OCI-LY7 (cell line): ENCODE data around the gene RASGRP2. TPM values are rescaled to one million over a fixed set of nuclear protein-coding genes. Genes with fewer than 3 reads are reported as not detected.

Experiments
- BruUV-seq: library from RNA; stranded (reverse); fragments of 400-500 nt; replicated peaks from 2 replicates; lab custom pipeline; 2021; lab: Mats Ljungman, UMichigan
- CTCF ChIA-PET: fragments of 300-600 bp; sonication (Branson Sonifier 250); formaldehyde crosslinking; loops from one replicate; lab custom pipeline; 2022; ENCODE audit warnings: antibody characterized with exemption; ENCODE audit not compliant: unreplicated experiment; lab: Charles Lee
- POLR2A ChIA-PET: fragments of 300-600 bp; sonication (Branson Sonifier 250); formaldehyde crosslinking; loops from one replicate; lab custom pipeline; 2022; ENCODE audit warnings: antibody characterized with exemption; lab: Charles Lee
- DNase-seq: peaks from one replicate; pipeline ENCODE4 v3.0.0-alpha.2; 2015; ENCODE audit warnings: low spot score
- H2AFZ ChIP-seq: fragments of 200-600 bp; sonication (generic), shearing (Covaris generic); 2 replicates; pipeline ENCODE4 v1.6.1; 2014; ENCODE audit warnings: mild to moderate bottlenecking, antibody characterized with exemption, low read length, moderate library complexity
- H3K27ac ChIP-seq: fragments of 200-600 bp; sonication (generic); 2 replicates; pipeline ENCODE4 v1.5.1; 2014; ENCODE audit warnings: mixed run types, low read depth, mild to moderate bottlenecking, moderate library complexity, low read length, inconsistent platforms; ENCODE audit not compliant: poor library complexity, severe bottlenecking
- H3K36me3 ChIP-seq: fragments of 200-600 bp; sonication (generic); 2 replicates; pipeline ENCODE4 v1.6.1; 2014; ENCODE audit warnings: mild to moderate bottlenecking, antibody characterized with exemption, low read length, moderate library complexity, mixed read lengths; ENCODE audit not compliant: insufficient read depth
- H3K4me1 ChIP-seq: fragments of 200-600 bp; sonication (generic); 2 replicates; pipeline ENCODE4 v1.5.1; 2014; ENCODE audit warnings: mild to moderate bottlenecking, low read length; ENCODE audit not compliant: insufficient read depth, poor library complexity, severe bottlenecking
- H3K4me2 ChIP-seq: fragments of 200-600 bp; sonication (generic); 2 replicates; pipeline ENCODE4 v1.6.1; 2014; ENCODE audit warnings: mild to moderate bottlenecking, low read length
- H3K4me3 ChIP-seq: fragments of 200-600 bp; sonication (generic); 2 replicates; pipeline ENCODE4 v1.5.1; 2014; ENCODE audit warnings: mild to moderate bottlenecking, low read depth, low read length; ENCODE audit not compliant: poor library complexity, severe bottlenecking
- H3K79me2 ChIP-seq: fragments of 200-600 bp; sonication (generic); 2 replicates; pipeline ENCODE4 v1.6.1; 2016; ENCODE audit warnings: low read depth, mild to moderate bottlenecking, low read length, moderate library complexity, mixed read lengths; ENCODE audit not compliant: insufficient read depth
- H3K9me2 ChIP-seq: fragments of 200-600 bp; sonication (generic); 2 replicates; pipeline ENCODE4 v1.6.1; 2016; ENCODE audit warnings: mild to moderate bottlenecking, low read length, mixed read lengths; ENCODE audit not compliant: insufficient read depth
- H3K9me3 ChIP-seq: fragments of 200-600 bp; sonication (generic); 2 replicates; pipeline ENCODE4 v1.6.1; 2014; ENCODE audit warnings: mild to moderate bottlenecking, mixed run types, low read length, mixed read lengths
- H4K20me1 ChIP-seq: fragments of 200-600 bp; sonication (generic); 2 replicates; pipeline ENCODE4 v1.6.1; 2014; ENCODE audit warnings: mild to moderate bottlenecking, antibody characterized with exemption, low read length, moderate library complexity, mixed read lengths; ENCODE audit not compliant: insufficient read depth
- CTCF ChIP-seq: fragments of 200-600 bp; sonication (generic); conservative IDR thresholded peaks from 2 replicates; pipeline ENCODE4 v1.5.1; 2014; ENCODE audit warnings: mild to moderate bottlenecking, antibody characterized with exemption, low read length, moderate library complexity, mixed read lengths
- EZH2phosphoT487 ChIP-seq: fragments of 200-600 bp; sonication (generic); IDR thresholded peaks from 2 replicates; pipeline ENCODE4 v1.6.1; 2018; ENCODE audit warnings: low read depth, borderline replicate concordance, mild to moderate bottlenecking, mixed run types, antibody characterized with exemption, low read length, moderate library complexity, mixed read lengths
- intact Hi-C: fragments of 100-400 bp; cut with micrococcal nuclease; formaldehyde crosslinking; loops from one replicate; pipeline ENCODE4 v1.10.0; 2022; ENCODE audit not compliant: unreplicated experiment
- total RNA-seq, 2 experiments: library from RNA; depleted of rRNA in 1 of 2; stranded (reverse); fragments of >200 nt in 1 of 2; shearing (Covaris generic) in 1 of 2; gene quantifications; 2 replicates each; pipeline ENCODE4 v1.2.3, GENCODE V29; 2014 to 2022

Gene RASGRP2
- total RNA-seq, 2 experiments from 2014 or later: 127 to 195 TPM

GRCh38 chr11:64734811-64735724 lies 8.9 kb downstream of the RASGRP2 start:
- intact Hi-C loops: no loop called here
- Histone ChIP-seq H3K79me2 (no peaks in the 10 kb centered on the region), H3K9me2 (no peaks in the 10 kb centered on the region), H3K9me3 (no peaks in the 10 kb centered on the region), H3K36me3 (peaks cover 89% of the 10 kb centered on the region), H3K4me1 (no peaks in the 10 kb centered on the region), H3K4me2 (no peak overlapping the region), H4K20me1 (no peaks in the 10 kb centered on the region), H2AFZ (no peak overlapping the region), H3K27ac (no peak overlapping the region), H3K4me3 (no peak overlapping the region)
- POLR2A ChIA-PET: no interaction called here
- no TSS peak for BruUV-seq
- CTCF ChIA-PET: no interaction called here
- DNase-seq: no peak
- TF ChIP-seq CTCF: no peak
- no peak for TF ChIP-seq EZH2phosphoT487

GRCh38 chr11:64731601-64732000 lies 12.3 kb downstream of the RASGRP2 start:
- no peak overlapping the region for H3K4me2 ChIP-seq
- H4K20me1 ChIP-seq: no peaks in the 10 kb centered on the region
- H2AFZ ChIP-seq: no peak overlapping the region
- DNase-seq: no peak
- peaks cover 81% of the 10 kb centered on the region for H3K36me3 ChIP-seq
- intact Hi-C loops: no loop called here
- TF ChIP-seq CTCF (no peak), EZH2phosphoT487 (no peak)
- no peaks in the 10 kb centered on the region for H3K4me1 ChIP-seq
- H3K4me3 ChIP-seq: no peak overlapping the region
- H3K9me3 ChIP-seq: no peaks in the 10 kb centered on the region
- no peaks in the 10 kb centered on the region for H3K79me2 ChIP-seq
- no peak overlapping the region for H3K27ac ChIP-seq
- ChIA-PET CTCF (no interaction called here), POLR2A (no interaction called here)
- H3K9me2 ChIP-seq: no peaks in the 10 kb centered on the region
- BruUV-seq: no TSS peak

GRCh38 chr11:64729851-64730382 lies 14.0 kb downstream of the RASGRP2 start:
- H2AFZ ChIP-seq: no peak overlapping the region
- H3K27ac ChIP-seq: no peak overlapping the region
- H3K4me1 ChIP-seq: peaks cover 3% of the 10 kb centered on the region
- intact Hi-C loops: no loop called here
- H3K79me2 ChIP-seq: no peaks in the 10 kb centered on the region
- no peak overlapping the region for H3K4me3 ChIP-seq
- H3K36me3 ChIP-seq: peaks cover 64% of the 10 kb centered on the region
- no peaks in the 10 kb centered on the region for H3K9me3 ChIP-seq
- BruUV-seq: no TSS peak
- TF ChIP-seq CTCF: no peak
- TF ChIP-seq EZH2phosphoT487: no peak
- CTCF ChIA-PET: no interaction called here
- H3K9me2 ChIP-seq: no peaks in the 10 kb centered on the region
- POLR2A ChIA-PET: no interaction called here
- no peaks in the 10 kb centered on the region for H4K20me1 ChIP-seq
- no peak for DNase-seq
- no peak overlapping the region for H3K4me2 ChIP-seq
